Subcutaneous adipose tissue (tissue), 4 donors: ENCODE data around the gene UAP1L1. TPM values are rescaled to one million over a fixed set of nuclear protein-coding genes. Genes with fewer than 3 reads are reported as not detected.

Experiments used
- CTCF ChIP-seq: fragments of 450-650 bp; IDR thresholded peaks from one replicate; pipeline ENCODE4 v1.5.1; 2016; ENCODE audit warnings: low read depth, mild to moderate bottlenecking, control low read depth, antibody characterized with exemption, moderate library complexity
- total RNA-seq, 4 donors: library from RNA; depleted of rRNA; stranded (reverse); fragments of >200 nt; gene quantifications; one replicate each; pipeline ENCODE4 v1.1.0, GENCODE V29; 2016

UAP1L1 gene
- total RNA-seq, 4 donors from 2014 or later: 6.7 to 14.8 (median 11.2) TPM

DNA sequence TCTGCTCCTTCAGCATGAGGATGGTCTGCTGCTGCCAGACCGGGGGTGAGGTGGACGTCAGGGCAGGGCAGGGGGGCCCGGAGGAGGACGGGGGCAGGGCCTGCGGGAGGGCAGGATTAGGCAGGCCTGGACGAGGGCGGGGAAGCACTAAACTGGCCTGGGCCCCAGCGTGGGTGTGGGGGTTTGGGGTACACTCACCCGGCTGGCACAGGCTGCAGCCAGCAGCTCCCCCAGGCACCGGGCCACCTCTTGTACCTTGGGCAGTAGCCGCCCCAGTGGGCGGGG lies 12.5 kb upstream of the UAP1L1 start:
- no peak for TF ChIP-seq CTCF

DNA sequence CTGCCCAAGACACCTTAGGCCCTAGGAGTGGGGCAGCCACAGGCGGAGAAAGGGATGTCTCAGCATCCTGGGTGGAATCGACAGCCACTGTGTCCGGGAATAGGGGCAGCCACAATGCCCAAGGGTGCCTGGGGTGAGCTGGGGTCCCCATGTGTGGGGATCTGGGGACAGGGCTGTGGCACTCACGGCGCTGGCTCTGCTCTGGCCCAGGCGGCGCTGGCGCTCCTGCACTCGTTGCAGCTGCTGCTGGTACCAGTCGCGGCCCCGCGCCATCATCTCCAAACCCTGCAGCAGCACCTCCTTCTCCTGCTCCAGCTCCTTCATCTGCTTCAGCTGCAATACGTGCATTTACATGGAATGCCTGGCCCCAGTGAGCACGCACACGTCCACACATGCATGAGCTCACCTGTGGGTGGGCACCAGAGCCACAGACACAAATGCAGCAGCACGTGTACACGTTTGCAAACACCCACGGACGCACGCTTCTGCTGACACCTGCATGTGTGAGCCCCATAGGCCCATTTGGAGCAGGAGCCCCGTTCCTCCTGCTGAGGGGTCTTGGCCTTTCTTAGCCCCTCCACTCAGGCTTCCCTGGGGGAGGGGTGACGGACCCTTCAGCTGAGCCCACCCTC lies 11.9 kb upstream of the UAP1L1 start:
- TF ChIP-seq CTCF: no peak

- TF ChIP-seq CTCF: no peak
Observed at GRCh38 chr9:137066096-137066861, 11.0 kb upstream of the UAP1L1 start.

DNA sequence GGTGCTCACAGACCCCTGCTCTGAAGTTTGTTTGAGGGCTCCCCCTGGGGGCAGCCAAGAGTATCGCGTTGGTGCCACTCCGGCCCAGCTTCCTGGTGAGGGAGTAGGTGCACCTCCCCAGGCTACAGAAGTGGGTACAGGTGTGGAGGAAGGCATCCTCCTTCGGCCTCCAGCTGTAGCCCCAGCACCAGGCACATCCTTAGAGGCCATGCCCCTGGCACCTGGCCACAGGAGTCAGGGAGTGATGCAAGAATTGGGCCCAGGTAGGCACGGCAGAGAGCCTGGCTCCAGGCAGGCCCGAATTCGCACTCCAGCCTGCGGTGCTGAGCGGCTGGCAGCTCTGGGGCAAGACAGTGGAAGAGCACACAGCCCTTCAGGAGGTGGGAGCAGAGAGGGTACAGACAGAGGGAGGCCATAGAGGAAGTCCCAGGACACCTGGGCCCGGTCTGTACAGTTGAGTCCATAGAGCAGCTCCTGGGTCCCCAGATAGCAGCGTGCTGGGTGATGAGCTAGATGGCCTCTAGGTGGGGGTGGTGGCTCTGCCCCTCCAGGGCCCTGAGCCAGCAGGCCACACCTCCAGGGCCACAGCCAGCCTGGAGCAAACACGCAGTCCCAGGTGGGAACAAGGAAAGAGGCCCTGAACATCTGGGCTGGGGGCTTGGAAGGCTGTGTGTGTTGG lies 9.3 kb upstream of the UAP1L1 start:
- TF ChIP-seq CTCF: no peak

DNA sequence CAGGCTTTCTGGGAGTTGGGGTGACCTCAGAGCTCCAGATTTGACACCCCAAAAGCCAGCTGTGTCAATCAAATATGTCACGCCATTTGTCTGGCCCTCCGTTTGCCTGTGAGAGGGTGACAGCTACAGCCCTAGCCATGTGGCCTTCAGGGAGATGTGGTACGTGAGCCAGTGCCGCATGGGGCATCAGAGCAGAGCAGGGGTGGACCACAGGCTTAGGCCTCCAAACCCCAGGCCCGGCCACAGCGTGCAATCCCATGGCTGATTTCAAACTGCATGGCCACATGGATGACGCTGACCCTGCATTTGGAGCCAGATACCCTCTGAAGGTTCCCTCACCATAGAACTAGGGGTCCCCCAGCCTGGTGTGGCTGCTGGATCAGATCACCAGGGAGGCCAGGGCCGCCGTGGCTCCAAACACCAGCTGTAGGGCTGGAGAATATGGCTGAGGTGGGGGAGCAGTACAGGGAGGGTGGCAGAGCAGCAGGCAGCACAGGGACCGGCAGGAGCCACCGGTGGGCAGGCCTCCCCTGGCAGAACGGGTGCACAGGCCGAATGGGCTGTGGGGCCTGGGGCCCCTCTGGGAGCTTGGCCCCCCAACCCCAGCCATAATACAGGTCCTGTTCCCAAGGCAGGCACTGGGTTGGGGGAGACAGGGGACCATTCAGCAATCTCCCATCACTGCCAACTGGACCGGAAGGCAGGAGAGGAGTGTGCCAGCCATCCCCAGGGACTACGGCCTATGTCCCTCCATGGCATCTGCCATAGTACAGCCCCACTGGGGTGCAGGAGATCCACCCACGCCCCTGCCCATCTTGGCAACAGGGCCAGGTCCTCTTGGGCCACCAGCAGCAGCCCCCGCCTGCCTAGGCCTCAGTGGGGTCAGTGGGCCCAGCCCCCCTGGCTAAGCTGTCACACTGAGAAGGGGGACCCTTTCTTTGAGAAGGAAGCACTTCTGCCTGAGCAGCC lies 8.5 kb upstream of the UAP1L1 start:
- no peak for TF ChIP-seq CTCF

GRCh38 chr9:137069508-137070091 lies 7.7 kb upstream of the UAP1L1 start:
- no peak for TF ChIP-seq CTCF
